ENCODE data around the gene PGAP2. TPM values are rescaled to one million over a fixed set of nuclear protein-coding genes. Genes with fewer than 3 reads are reported as not detected.

The PGAP2 gene
- total and polyA plus RNA-seq, 2 donors (not counting 3 experiments of a cell fraction or from before 2014, with no cell fraction given) = 18.3 to 34.1 TPM

- FAIRE-seq = no peak
- Histone ChIP-seq H3K9ac (replicated peaks; ENCODE audit: extremely low read depth, insufficient read depth, low read length) (no peak overlapping the region), H3K27me3 (ENCODE audit: control insufficient read depth in 2 of 2, insufficient read depth in 2 of 2, low read length in 2 of 2) (no peaks in the 10 kb centered on the region), H3K36me3 (ENCODE audit: control insufficient read depth in 2 of 2, extremely low read depth in 1 of 2, insufficient read depth in 2 of 2, low read length in 2 of 2) (no peaks in the 10 kb centered on the region), H3K4me2 (ENCODE audit: insufficient read depth, low read length) (no peak overlapping the region), H3K9me3 (replicated peaks; ENCODE audit: control insufficient read depth, insufficient read depth, low read length) (no peaks in the 10 kb centered on the region), H3K4me3 (replicated peaks in 1 of 3; ENCODE audit: insufficient read depth in 1 of 3, low read depth in 1 of 3, low read length in 3 of 3) (no peak overlapping the region), H3K4me1 (ENCODE audit: control insufficient read depth, extremely low read depth, insufficient read depth, low read length) (peaks cover 21% of the 10 kb centered on the region), H3K27ac (ENCODE audit: insufficient read depth, low read depth, low read length) (no peak overlapping the region), H3K9me1 (replicated peaks; ENCODE audit: control insufficient read depth, extremely low read depth, insufficient read depth, low read length) (no peaks in the 10 kb centered on the region), H4K20me1 (replicated peaks; ENCODE audit: control insufficient read depth, extremely low read depth, insufficient read depth, low read length) (no peaks in the 10 kb centered on the region), H2AFZ (ENCODE audit: low read depth, low read length) (no peak overlapping the region), H3K79me2 (ENCODE audit: control insufficient read depth, insufficient read depth, low read length) (peaks cover 7% of the 10 kb centered on the region)
- ChIA-PET POLR2A (no interaction called here), CTCF (interaction anchor here (1.1 kb wide), 1 partner anchor 215 kb away, joined by 4 read pairs; no protein-coding TSS in a partner anchor)
- intact Hi-C loops (cut with micrococcal nuclease) = loop anchor here (5.0 kb wide), 2 partner anchors 60 to 90 kb away; no protein-coding TSS in a partner anchor
- DNase-seq (ENCODE audit: low read depth, low spot score) = no peak
- TF ChIP-seq GATA2 (IDR thresholded peaks at IDR 0.05; ENCODE audit: insufficient read depth, insufficient read length, low read depth, low read length) = no peak
- no peak for TF ChIP-seq EZH2 (IDR thresholded peaks at IDR 0.05; ENCODE audit: borderline replicate concordance, low read depth, low read length, severe bottlenecking)
- TF ChIP-seq FOS (IDR thresholded peaks at IDR 0.05; ENCODE audit: borderline replicate concordance, insufficient read depth, low read length) = no peak
- no peak for TF ChIP-seq POLR2AphosphoS5 (IDR thresholded peaks at IDR 0.05; ENCODE audit: insufficient read depth, low read depth, low read length)
- no peak for TF ChIP-seq MYC (IDR thresholded peaks at IDR 0.05; ENCODE audit: low read depth, low read length)
- no peak for TF ChIP-seq MAX (IDR thresholded peaks at IDR 0.05; ENCODE audit: insufficient read depth, insufficient read length)
- TF ChIP-seq JUN (IDR thresholded peaks at IDR 0.05; ENCODE audit: borderline replicate concordance, insufficient read depth, insufficient read length, low read depth) = no peak
- no TSS peak for BruUV-seq (replicated peaks)
- dilution Hi-C loops (cut with MboI; ENCODE audit: extremely low pct_ligation_motif_present, low sequenced_read_pairs) = loop anchor here (25.0 kb wide), 1 partner anchor 205 kb away; no protein-coding TSS in a partner anchor
These were observed 49.3 kb downstream of the PGAP2 start for GRCh38 chr11:3857628-3858027.

All from endothelial cell of umbilical vein (primary cell).